Fibroblast of peridontal ligament (primary cell): Measurements from ENCODE around the gene CREBZF.
"Not testable (repeated sequence)": the region's sequence is repeated elsewhere in the genome, so short reads cannot be mapped to it uniquely, and the experiment has no call there.

Experiments
- DNase-seq: peaks from one replicate; pipeline ENCODE4 v3.0.0-alpha.2; 2010; ENCODE audit errors: extremely low read depth

The CREBZF gene

DNA sequence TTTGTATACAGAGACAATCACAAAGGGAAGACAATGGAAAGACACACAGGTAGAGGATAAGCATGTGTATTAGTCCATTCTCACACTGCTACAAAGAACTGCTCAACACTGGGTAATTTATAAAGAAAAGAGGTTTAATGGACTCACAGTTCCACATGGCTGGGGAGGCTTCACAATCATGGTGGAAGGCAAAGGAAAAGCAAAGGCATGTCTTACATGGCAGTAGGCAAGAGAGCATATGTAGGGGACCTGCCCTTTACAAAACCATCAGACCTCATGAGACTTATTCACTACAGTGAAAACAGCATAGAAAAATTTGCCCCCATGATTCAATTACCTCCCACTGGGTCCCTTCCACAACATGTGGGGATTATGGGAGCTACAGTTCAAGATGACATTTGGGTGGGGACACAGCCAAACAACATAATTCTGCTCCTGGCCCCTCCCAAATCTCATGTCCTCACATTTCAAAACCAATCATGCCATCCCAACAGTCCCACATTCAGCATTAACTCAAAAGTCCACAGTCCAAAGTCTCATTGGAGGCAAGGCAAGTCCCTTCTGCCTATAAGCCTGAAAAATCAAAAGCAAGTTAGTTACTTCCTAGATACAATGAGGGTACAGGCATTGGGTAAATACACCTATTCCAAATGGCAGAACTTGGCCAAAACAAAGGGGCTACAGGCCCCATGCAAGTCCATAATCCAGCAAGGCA lies 6.2 kb upstream of the CREBZF start:
- not testable (repeated sequence) for DNase-seq

DNA sequence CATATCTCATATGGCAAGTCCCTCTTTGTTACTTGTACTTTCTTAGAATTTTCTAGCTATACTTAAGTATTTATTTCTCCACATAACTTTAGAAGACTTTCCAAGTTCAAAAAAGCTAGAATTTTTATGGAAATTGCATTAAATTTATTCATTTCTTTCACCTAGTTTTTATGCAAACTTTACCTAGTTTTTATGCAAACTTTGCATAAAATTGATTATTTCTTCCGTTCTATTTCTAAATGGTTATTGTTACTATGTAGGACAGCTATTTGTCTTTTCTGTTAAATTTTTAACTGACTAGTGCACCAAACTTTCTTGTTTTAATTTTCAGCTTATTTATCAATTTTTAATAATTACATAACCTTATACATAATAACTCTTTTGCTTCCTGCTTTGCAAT lies 3.2 kb upstream of the CREBZF start:
- DNase-seq = no peak

DNA sequence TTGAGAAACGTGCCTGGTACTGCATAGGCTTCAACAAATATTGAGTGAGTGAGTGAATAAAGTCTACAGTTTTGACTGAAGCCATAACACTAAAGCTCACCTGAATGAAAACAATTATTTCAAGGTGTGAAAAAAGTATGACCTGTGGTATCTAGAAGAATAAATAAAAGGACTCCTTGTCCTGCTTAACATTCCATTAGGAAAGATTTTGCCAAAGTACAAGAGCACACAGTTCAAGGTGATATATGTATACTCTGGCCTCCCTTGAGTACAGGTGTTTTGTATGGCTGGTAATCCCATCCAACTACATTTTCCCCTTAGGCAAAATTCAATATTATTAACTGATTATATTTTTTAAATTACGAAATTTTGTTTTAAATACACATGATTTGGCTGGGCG lies 1.8 kb upstream of the CREBZF start:
- DNase-seq = no peak

DNA sequence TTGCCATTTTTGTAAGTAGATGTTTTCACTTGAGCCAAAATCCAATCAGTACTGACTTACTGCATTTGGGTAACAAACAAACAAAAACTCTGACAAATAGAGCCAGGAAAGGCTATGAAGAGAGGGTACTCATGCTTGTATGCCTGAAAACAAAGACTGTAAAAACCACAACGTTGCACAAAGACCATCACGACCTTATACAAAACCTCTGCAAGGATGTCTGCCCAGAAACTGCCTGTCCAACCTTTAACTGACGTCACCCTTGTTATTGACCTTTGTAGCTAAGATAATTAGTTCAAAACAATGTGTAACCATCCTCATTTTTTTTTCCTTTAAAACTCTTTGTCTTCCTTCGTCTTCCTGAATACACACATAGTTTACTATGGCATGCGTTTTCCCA lies 804 bp upstream of the CREBZF start:
- peak; percentile 47 for DNase-seq

DNA sequence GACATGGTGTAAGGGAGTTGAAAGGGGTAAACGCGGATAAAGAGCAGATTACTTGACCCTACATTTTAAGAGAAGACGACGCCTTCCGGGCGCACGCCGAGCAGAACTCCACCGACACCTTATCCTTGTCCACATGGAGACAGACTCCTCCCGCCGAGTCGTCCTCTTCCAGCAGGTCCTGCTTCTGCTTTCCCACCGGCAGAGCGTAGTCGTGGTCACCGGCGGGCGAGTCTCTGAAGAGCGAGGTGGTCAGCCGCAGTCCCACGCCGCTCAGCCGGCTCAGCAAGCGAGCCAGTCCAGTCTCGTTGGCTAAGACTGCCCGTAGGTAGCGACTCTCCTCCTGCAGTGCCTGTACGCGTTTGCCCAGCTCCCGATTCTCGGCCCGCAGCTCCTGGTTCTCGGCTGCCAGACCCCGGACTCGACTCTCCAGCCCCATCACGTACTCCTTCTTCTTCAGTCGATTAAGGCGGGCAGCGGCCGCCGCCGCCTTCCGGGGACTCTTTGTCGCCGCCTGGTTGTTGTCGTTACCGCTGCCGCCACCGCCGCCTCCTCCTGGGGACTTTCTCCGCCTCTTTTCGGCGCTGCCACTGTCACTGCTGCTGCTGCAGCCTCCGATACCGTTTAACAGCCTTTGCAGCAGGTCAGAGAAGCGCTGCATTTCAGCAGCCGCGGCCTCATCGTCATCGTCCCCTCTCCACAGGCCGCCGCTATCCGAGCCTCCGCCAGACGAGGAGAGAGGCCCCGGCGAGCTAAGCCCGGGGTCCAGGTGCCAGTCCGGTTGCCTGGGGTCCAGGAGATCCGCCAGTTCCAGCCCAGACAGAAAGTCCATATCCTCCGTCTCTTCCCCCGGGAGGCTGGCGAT lies 945 bp downstream of the CREBZF start:
- DNase-seq = peak; percentile 42

DNA sequence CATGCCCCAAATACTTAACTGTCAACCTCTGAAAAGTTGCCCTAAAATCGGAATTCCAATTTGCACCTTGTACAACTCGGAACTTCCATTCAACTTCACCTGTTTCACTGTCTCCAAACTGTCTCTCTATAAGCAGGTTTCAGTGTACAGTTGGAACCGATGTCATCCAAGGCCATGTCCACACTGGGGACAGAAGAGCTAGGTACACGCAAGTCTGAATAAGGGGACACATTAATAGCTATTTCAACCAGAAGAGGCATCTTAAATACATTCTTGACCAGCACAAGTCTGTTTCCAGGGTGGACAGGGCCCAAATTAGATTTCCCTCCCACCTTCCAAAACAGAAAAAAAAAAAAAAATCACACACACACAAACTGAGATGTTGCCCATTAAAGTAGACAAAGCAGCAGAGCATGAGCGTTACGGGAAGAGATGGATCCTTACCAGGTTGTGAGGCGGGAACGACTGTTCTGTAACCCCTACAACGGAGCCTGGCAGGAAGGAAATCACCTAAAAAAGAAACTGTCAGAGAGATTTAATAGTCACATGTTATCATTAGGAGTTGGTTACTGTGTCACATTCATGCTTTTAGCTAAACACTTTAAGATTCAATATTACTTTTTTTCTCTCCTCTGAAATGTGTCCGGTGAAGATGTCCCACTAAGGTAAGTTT lies 1.7 kb downstream of the CREBZF start:
- no peak for DNase-seq

DNA sequence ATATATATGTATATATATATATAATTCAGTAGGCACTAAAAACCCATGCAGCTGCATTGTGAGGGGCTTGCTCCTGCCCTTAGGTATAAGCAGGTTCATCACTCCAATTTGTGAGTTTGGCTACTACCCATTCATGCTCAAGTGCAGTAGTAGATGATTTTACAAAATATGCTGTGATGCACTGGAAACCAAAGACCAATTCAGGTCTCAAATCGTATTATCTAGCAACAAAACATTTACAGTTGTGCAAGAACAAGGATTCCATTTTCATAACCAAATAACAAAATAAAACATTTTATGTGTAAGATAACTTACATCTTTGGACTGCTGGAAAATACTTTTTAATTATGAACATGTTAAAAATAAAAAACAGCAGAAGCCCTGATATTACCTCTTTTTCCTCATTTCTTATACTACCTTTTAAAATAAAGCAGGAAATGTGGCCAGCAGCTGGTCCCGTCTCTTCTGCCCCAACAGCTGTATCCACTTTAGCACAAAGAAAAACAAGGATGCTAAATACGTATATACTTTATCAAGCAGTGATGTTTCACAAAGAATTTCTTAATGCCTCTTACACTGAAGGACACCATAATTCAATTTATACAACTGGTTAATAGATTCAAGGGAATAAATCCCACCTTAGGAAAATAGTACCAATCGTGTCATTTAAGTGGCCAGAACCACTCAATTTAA lies 2.8 kb downstream of the CREBZF start:
- DNase-seq = peak; percentile 61

DNA sequence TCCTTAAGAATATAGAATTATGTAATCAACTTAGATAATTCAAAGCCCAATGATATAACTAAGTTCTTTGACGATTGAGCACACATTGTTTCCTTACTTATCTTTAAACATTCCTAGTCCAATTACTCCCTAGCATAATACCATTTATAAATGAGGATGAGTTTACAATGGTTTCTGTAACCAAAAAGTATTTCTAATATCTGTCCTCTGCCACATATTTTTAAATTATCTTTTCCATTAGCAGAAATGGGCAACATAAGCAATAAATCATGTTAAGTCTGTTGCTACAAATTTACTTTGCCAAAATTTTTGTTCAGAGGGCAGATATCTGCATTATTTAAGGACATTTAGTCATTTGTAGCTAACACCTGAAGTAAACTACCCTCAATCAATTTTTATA lies 6.7 kb downstream of the CREBZF start:
- DNase-seq = no peak

DNA sequence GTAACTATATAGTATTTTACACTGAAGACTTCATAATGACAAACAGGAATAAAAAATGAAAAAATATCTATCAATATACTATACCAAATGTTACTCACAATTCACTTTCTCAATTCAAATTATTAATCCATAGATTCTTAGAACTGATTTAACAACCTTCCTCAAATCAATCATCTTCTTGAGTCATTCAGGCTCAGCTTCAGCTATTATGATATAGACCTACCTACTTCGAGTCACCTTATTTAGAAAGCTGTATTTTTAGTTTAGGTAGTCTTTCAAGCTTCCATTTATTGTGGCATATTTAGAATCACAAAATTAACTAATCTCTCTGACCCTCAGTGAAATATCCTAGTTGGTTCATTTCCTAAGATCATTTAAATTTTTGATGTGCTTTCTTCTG lies 8.2 kb downstream of the CREBZF start:
- no peak for DNase-seq

DNA sequence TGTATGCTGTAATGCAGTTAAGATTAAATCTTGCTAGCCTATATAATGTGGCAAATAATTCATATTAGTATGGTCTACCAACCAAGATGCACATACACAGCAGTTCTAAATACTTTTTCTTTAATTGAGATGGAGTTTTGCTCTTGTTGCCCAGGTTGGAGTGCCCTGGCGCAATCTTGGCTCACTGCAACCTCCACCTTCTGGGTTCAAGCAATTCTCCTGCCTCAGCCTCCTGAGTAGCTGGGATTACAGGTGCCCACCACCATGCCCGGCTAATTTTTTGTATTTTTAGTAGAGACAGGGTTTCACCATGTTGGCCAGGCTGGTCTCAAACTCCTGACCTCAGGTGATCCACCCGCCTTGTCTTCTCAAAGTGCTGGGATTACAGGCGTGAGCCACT lies 10.6 kb downstream of the CREBZF start:
- DNase-seq = not testable (repeated sequence)

DNA sequence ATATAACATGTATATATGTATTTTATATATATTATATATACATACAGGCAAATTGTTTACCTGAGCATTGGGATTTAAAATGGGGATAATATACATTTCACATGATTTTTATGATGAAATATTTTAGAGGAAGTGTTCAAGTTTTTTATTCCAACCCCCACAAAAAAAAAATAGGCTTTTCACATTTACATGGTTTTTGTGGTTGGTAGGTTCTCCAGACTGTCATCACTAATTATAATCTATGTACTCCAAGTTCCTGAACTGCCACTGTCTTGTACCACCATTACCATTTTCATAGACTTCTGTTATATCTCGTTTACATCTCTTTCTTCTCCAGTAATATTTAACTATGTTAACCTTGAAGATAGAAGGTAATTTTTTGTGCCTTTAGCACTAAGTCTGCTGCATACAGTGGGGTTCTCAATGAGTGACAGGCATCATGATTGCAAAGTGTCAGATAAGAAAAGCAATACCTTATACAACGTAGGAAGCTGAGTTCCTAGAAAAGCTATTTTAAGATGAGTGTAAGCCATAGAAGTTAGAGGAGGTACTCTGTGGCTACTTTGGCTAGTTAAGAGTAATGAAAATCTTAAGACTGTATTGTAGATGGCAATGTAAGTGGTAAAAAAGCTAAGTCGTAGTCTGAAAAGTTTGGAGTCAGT lies 12.0 kb downstream of the CREBZF start:
- no peak for DNase-seq

DNA sequence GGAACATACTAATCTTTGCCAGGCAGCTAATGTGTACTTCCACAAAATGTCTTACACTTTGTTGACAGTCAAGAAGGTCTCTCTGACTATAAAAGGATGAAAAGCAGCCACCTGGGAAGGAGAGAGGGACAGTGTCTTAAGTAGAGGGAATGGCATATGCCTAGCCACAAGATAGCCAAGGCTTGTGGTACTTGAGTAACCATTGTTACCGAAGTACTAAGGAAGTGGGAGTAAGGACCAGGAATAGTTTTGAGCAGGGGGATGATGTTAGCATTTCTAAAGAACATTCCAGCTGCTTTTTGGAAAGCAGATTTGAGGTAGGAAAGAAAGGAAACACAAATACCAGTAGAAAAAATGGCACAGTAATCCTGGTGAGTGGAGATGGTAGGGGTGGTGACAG lies 13.8 kb downstream of the CREBZF start:
- DNase-seq = no peak

DNA sequence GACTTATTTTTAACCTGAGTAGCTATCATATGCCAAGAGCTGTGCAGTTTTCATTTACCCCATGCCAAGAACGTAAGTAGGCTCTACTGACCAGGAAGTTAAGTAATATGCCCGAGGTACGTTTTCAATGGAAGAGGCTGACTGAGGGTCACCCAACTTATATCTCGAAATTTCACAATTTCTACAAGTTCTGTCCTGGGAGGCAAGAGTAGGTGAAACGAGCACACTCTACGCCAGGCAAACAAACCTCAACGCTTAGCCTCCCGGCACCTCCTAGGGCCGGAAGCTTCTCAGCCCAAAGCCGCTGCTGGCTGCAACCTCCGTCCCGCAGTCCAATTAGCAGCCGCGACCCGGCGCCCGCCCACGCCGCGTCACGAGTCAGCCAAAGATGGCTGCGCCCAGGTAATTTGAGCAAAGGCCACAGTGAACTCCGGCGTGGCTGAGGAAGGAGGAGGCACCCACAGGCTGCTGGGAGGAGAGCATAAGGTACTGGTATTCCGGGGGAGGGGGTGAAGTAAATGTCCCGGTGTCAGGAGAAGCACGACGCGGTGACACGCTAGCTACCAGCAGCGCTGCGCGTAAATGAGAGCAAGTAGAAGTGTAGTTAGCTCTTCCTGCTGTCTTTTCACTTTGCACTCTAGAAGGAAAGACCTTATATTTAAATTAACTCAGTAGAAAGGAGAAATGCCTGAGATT lies 17.2 kb downstream of the CREBZF start, which contains the start of gene TMEM126A:
TSS of gene TMEM126A (plus strand) at position 364 of the 696 bp plus-strand sequence. CDS start 2,289 bp downstream, outside the sequence.
- peak; percentile 71 for DNase-seq

DNA sequence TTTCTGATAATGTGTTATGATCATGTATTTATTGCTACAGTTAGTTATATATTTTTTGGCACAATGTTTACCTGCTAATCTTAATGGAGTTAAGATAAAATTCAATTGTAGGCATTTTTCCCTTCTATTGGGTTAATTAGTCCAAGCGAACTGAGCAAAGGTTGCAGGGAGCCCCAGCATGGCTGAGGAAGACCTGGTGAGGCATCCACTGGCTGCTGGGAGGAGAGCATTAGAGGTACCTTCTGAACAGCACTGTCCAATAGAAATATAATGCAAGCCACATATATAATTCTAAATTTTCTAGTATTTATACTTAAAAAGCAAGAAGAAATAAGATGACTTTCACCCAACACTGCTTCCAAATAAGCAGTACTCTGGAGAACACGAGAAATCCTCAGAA lies 17.9 kb downstream of the CREBZF start:
- DNase-seq = no peak

DNA sequence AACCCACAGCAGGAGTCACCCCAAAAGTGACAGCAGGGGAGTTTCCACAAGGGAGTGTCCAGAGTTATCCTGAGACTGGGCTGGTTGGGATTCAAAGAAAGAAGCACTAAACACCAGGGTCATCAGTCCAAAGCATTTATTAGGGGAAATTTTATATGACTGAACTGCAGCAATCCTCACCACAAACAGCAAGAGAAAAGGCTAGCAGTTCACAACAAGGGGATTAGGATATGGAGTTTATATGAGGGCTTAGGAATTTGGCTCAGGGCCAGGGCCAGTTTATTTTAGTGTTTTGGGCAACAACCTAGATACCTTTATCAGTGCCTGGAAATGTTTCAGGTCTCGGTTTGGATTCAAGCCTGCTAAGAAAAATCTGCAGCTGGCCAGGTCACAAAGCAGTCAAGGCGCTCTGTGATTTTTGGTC lies 21.7 kb downstream of the CREBZF start:
- DNase-seq = no peak

DNA sequence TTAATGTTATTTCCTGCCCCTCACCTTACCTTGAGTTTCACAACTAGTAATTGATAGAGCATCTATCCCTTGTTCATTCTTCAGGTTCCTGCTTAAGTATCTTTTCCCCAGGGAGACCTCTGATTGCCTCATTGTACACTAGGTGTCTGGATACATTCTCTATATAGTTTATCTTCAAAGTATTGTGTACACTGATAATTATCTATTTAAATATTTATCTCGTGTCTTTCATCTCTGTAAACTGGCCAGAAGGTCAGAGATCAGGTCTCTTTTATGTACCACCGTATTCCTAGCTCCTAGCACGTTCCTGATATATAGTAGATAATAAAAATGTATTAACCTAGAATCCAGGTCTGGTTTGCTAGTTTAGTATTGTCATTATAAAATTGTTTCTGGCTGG lies 30.2 kb downstream of the CREBZF start:
- DNase-seq = no peak

DNA sequence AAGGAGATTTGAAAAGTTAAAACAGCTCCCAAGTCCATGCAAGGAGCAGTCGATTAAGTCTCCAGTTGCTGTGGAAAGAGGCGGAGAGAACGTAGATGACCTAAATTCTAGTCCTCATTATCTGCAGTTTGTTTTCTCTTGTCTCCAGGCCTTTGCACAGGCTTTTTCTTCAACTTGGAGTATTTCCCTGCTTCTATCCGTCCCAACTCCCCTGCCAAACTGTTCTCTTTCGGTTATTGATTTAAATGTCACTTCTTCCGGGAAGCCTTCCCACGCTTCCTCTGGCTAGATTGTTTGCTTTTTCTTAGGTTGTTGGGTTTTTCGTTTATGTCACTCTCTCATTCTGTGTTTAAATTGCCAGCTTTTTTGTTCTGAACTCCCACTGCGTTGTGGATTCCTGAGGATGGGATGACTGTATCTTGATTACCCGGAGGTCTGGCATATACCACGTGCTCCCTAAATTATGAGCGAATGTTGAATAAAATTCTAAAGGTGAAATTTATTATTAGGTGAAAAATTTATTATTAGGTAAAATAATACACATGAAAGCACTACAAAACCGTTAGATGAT lies 36.1 kb downstream of the CREBZF start:
- DNase-seq = peak; percentile 22

DNA sequence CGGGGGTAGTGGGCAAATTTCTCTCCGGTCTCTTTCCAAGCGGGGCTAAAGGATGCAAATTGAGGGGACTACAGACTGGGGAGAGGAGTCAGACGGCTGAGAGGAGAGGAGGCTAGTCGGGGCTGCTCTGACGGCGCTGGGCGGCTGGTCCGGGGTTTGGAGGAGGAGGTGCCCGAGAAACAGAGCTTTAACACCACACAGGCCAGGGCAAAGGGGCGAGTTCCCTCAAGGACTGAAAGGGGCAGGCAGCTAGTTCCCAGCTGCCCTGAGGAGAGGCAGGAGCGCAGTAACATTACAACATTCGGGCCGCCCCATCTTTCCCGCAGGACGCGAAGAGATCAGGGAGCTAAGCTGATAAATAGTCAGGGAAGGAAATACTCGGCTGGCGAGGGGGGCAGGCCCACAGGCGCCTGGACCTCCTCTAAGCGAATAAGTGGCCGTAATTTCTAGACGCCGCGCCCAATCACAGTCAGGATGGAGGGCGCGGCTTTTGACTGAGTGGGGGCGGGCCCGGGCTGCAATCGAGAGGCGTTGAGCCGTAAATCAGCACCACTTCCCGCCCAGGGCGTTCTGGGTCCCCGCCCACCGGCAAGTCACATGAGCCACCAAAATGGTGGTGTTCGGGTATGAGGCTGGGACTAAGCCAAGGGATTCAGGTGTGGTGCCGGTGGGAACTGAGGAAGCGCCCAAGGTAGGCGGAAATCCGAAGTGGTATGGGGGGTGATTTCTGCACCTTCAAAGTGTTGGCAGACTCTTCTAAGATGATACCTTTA lies 36.7 kb downstream of the CREBZF start, which contains the start of gene TMEM126B:
TSS of gene TMEM126B (plus strand) at position 596 of the 773 bp plus-strand sequence. CDS start at position 611, 15 bp downstream.
- DNase-seq = peak; percentile 93

DNA sequence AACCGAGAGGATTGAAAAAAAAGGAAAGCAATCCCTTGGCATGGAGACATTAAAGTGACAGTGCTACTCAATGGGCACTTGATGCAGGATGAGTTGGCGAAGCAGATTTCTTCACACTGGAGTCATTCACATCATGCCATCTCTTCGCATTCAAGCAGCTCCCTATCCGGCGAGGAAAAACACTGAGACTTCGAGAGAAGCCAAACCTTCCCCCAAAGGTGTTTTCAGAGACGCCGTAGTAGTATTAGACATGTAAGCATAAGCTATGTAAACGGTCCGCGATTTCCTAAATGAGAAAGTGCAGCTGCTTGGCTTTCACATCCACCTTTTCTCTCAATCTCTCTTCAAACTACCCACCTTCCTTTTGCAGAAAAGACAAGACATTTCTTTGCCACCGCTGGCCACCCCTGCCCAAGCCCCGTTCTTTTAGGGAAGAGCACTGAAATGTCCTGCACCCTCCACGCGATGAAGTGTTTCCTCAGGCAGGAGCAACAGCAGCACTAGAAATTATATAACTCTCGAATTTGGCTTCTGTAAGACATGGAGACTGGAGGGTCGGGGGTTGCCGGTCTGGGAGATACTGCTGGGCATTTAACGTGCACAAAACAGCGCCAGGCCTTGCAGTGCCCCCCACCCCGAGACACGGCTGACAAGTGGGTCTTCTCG lies 37.5 kb downstream of the CREBZF start, which contains the start of gene DLG2:
TSS of gene DLG2 (minus strand) at position 13 of the 666 bp plus-strand sequence.
- DNase-seq = peak; percentile 57
